Right ventricle myocardium inferior (tissue), 1 donor: Measurements from ENCODE around the gene PSTK. TPM values are rescaled to one million over a fixed set of nuclear protein-coding genes. Genes with fewer than 3 reads are reported as not detected.
A peak's percentile ranks its signal among the peaks of the same experiment; 100 is the strongest.

ENCODE experiments used
- ATAC-seq: fragments of 200-7000 bp; cut with Tn5 transposase; one replicate; pipeline ENCODE4 v1.9.1; 2020; ENCODE audit warnings: mild to moderate bottlenecking, moderate library complexity
- DNase-seq: peaks from one replicate; pipeline ENCODE4 v3.0.0; 2021; ENCODE audit errors: missing footprints
- intact Hi-C: fragments of 100-400 bp; cut with DNase I; formaldehyde crosslinking; loops from one replicate; pipeline ENCODE4 v1.11.0; 2022
- total RNA-seq: library from RNA; stranded (reverse); fragmentation: NEBNext Ultra II Directional; extraction: Animal tissue kit (Norgen Biotek cat#: 25700); gene quantifications from one replicate; pipeline ENCODE4 v1.2.1, GENCODE V29; 2021
- donor health status: DM: no; HTN: yes; CAD: no; lungs with severe emphysema.

Gene PSTK
- total RNA-seq, 1 donor from 2014 or later = 1.5 TPM

DNA sequence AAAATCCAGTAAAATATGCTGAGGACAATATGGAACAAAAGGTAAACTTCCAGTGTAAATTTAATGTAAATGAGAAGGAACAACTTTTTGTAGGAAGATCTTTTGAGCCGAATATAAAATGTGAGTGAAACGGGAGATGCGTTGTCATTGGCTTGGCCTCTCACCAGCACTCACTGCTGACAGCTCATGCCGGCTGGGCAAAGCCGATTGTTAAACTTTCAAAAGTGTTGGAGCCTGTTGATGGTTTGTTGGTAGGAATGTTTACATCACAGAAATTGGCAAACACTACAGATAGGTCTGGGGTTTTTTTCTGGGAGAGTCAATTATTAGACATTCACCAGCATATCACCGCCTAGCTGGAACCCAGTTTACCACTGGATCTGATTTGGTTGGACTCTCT lies 6.1 kb downstream of the PSTK start:
- intact Hi-C loops = no loop called here
- ATAC-seq = no peak
- no peak for DNase-seq

- intact Hi-C loops = no loop called here
These were observed 8.3 kb downstream of the PSTK start for GRCh38 chr10:122988501-122988900.

DNA sequence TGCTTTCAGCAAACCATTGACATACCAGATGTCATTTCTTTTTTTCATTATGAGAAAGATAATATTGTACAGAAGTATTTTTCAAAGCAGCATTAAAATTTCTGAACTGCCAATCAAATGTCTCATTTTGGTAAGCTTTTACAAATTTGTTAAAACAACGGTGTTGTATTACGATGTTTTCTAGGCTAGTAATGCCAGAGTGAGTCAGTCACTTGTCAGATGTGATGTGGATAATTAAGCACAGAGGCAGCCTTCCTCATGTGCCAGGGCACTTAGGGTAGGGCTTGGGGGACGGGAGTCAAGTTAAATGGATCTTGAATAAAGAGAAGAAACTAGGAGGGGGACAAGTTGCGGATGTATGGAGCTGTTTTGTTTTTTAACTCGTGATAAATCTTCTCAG lies 10.1 kb downstream of the PSTK start:
- ATAC-seq (no peak), DNase-seq (no peak)
- intact Hi-C loops = no loop called here

More at GRCh38 chr10:122988501-122988900, 8.3 kb downstream of the PSTK start:
- DNase-seq = no peak
- no peak for ATAC-seq

GRCh38 chr10:122992031-122992585 lies 11.9 kb downstream of the PSTK start:
- DNase-seq (no peak), ATAC-seq (no peak)
- intact Hi-C loops = no loop called here

GRCh38 chr10:122993797-122994336 lies 13.7 kb downstream of the PSTK start:
- ATAC-seq (no peak), DNase-seq (no peak)
- intact Hi-C loops = no loop called here

DNA sequence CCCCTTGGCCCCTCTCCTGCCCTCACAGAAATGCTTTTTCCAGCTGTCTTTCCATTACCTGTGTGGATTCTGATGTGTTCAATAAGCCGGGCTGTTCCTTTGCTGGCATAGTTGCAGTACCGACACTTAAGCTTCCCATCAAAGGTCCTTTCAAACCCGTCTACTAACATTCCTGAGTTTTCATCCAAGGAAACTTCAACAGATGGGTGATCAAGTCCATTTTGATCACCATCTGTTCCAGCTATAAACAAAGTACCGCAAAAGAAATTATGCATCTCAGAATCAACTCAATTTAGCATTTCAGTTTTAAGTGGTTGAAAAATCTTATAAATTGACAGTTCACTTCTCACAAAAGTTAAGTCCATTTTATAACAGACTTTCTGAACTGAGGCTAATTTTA lies 15.7 kb downstream of the PSTK start:
- DNase-seq (no peak), ATAC-seq (no peak)
- intact Hi-C loops = no loop called here

DNA sequence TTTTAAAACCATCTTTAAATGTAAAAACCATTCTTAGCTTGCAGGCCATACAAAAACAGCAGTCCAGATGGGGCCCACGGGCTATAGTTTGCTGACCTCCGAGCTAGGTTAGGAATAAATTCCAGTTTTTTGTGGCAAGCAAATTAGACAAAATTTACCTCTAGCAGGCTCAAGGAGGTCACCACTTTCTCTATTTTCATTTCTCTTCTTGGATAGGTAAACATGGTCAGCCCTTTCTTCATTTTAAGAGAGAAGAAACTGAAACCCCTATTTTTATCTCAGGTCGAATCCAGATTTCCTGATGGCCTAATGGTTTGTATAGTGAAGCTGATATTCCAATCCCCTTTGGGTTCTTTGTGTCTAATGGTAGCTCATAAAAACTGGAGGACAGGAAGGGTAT lies 17.7 kb downstream of the PSTK start:
- ATAC-seq = no peak
- intact Hi-C loops = no loop called here

DNA sequence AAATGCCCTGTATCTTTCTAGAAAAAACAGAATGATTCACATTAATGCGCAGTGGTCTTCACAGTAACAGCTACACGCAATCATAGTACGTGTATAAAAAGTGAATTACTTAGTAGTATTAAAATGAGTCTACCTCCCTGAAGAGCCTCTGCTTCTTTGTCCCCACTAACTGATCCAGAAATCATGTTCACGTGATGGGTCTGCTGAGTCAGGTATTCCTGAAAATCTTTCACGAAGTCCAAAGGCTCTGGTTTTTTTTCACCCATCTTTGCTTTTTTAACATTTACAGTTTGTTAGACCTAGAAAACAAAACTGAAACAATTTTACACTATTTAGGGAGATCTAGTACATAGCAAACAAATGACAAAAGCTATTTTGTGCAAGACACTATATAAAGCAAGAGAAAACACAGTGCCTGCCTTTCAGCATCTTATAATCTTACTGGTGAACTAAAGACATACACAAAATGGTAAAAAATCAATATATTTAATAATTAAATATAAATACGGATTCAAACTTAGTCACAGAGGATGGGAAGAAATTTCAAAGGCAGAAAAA lies 18.2 kb downstream of the PSTK start:
- intact Hi-C loops = no loop called here
- DNase-seq (no peak), ATAC-seq (no peak)

More for the DNA sequence above, 17.7 kb downstream of the PSTK start:
- no peak for DNase-seq

DNA sequence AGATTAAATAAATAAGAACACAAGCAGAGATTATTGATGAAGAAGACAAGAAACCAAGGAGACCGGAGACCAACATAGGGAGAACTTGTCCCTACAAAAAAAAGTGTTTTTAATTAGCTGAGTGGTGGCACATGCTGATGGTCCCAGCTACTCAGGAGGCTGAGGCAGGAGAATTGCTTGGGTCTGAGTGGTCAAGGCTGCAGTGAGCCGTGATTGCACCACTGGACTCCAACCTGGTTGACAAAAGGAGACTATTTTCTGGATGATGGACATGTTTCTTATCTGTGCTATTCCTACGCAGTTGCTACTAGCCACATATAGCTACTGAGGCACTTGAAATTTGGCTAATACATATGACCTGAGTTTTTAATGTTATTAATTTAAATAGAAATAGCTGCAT lies 18.7 kb downstream of the PSTK start:
- intact Hi-C loops = no loop called here
- DNase-seq (no peak), ATAC-seq (no peak)

GRCh38 chr10:122999347-122999746 lies 19.1 kb downstream of the PSTK start:
- intact Hi-C loops = no loop called here
- DNase-seq = no peak
- no peak for ATAC-seq

GRCh38 chr10:123000155-123000554 lies 20.0 kb downstream of the PSTK start:
- intact Hi-C loops = no loop called here
- ATAC-seq = no peak

GRCh38 chr10:123001370-123001769 lies 21.2 kb downstream of the PSTK start:
- ATAC-seq = no peak
- no peak for DNase-seq
- intact Hi-C loops = no loop called here

More at GRCh38 chr10:123000155-123000554, 20.0 kb downstream of the PSTK start:
- no peak for DNase-seq

GRCh38 chr10:123004298-123004697 lies 24.1 kb downstream of the PSTK start:
- intact Hi-C loops = no loop called here
- no peak for DNase-seq

DNA sequence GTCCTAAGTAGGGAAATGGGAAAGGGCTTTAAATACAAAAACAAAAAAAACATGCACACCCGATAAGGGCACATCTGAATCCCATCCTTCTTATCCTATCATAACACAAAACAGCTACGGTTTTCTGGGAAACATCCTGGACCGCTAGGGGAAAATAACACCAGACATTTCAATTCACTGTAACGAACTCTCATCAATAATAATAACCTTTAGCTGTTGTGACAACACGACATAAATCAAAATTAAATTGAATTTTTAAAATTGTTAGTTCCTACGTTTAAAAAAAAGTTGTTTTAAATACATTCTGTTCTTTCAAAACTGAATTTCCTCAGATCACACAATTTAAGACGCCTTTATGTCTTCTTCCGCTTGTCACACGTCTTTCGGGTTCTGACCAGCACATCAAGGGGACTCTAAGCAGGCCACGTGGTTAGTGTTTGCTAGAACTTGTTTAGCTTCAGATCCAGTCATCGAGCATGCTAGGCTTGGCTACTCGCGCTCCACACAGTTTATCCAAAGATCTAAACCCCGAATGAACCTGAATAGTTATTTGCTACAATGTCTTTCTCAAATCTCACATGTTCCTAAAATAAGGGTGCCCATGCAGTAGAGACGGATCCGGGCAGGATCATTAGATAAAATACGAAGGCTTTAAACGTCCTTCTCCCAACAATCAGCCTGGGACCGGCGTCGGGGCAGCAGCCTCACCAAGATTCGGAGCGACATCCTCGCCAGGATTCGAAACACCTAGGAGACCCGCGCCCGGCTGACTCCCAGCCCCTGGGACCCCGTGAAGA lies 27.6 kb downstream of the PSTK start:
- no peak for ATAC-seq
- intact Hi-C loops = loop anchor here (1.0 to 5.0 kb wide), 2 partner anchors 27 to 55 kb away; partner anchors contain the start of genes C10orf88 and PSTK
- DNase-seq = no peak

More at GRCh38 chr10:123004298-123004697, 24.1 kb downstream of the PSTK start:
- no peak for ATAC-seq

DNA sequence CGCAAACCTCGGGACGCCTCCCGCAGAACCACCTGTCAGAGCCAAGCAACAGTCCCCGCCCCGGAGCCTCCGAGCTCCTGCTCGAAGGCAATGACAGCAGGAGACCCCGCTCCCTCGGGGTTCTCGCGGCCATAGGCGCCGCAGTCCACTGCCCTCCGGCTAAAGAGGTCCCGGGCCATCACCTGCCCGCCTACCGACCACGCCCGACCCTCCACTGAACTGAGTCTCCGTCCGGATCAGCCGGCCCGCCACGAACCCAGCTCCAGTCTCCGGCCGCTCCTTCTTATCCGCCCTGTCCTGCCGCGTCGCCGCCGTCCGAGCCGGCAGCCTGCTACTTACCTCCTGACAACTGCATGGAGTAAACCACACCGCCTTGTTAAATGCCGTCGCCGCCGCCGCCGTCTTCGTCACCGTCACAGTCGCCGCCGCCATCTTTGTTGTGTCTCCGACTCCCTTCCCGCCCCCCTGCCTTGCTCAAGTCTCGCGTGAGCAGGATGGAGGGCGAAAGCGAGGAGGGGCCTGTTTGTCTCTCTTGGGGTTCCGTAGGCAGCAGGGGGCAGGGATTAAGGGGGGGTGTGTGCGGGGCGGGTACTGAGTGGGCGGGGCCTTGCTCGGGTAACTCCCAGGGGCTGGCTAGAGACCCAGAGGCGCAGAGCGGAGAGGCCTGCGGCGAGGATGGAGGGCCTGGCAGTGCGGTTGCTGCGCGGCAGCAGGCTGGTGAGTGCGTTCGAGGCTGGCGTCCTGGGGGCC lies 28.3 kb downstream of the PSTK start, which contains the start of the genes ACADSB and IKZF5:
TSS of gene ACADSB (plus strand) at position 652 of the 750 bp plus-strand sequence. CDS start at position 676, 24 bp downstream.
TSS of gene IKZF5 (minus strand) at position 441 of the 750 bp plus-strand sequence. CDS start 10,170 bp downstream, outside the sequence.
- intact Hi-C loops = loop anchor here (1.0 to 5.0 kb wide), 2 partner anchors 28 to 56 kb away; partner anchors contain the start of genes C10orf88 and PSTK
- ATAC-seq = peak; percentile 99
- peak; percentile 97 for DNase-seq

- intact Hi-C loops = loop anchor here (5.0 kb wide), 1 partner anchor 57 kb away; the partner anchor contains the start of gene C10orf88
- peak; percentile 78 for DNase-seq
- ATAC-seq = peak; percentile 34
These were observed 29.1 kb downstream of the PSTK start for GRCh38 chr10:123009105-123009820.

GRCh38 chr10:123011987-123012386 lies 31.8 kb downstream of the PSTK start:
- DNase-seq (no peak), ATAC-seq (no peak)
- intact Hi-C loops = no loop called here
